Mesenchymal stem cell (in vitro differentiated cells and primary cell): Measurements from ENCODE around the gene SLC23A3.

ENCODE experiments used
- DNase-seq: peaks from one replicate; pipeline ENCODE4 v3.0.0-alpha.2; 2013
- H2AFZ ChIP-seq: one replicate; pipeline ENCODE4 v1.6.1; 2013; ENCODE audit warnings: low read depth, mild to moderate bottlenecking, control low read depth, inconsistent platforms, low read length, moderate library complexity
- H2AK5ac ChIP-seq: 2 replicates; pipeline ENCODE4 v1.6.1; 2013; ENCODE audit warnings: low read length, moderate library complexity, mild to moderate bottlenecking, inconsistent platforms; ENCODE audit not compliant: severe bottlenecking
- H2BK120ac ChIP-seq: one replicate; pipeline ENCODE4 v1.6.1; 2013; ENCODE audit warnings: low read depth, mild to moderate bottlenecking, inconsistent platforms, low read length, moderate library complexity
- H2BK12ac ChIP-seq, 2 experiments: one replicate each; pipeline ENCODE4 v1.6.1; 2013; ENCODE audit warnings: inconsistent platforms in 2 of 2, low read length in 2 of 2, mild to moderate bottlenecking in 2 of 2, moderate library complexity in 2 of 2, control low read depth in 1 of 2
- H2BK15ac ChIP-seq: one replicate; pipeline ENCODE4 v1.6.1; 2013; ENCODE audit warnings: mild to moderate bottlenecking, low read depth, inconsistent platforms; ENCODE audit not compliant: poor library complexity, severe bottlenecking
- H2BK5ac ChIP-seq: 2 replicates; pipeline ENCODE4 v1.6.1; 2013; ENCODE audit warnings: low read depth, mild to moderate bottlenecking, low read length, control low read depth, inconsistent platforms; ENCODE audit not compliant: poor library complexity, severe bottlenecking
- H3K14ac ChIP-seq, 2 experiments: one replicate each; pipeline ENCODE4 v1.6.1; 2013; ENCODE audit warnings: inconsistent platforms in 2 of 2, low read length in 2 of 2, control low read depth in 1 of 2, mild to moderate bottlenecking in 1 of 2, moderate library complexity in 1 of 2
- H3K18ac ChIP-seq, 2 experiments: one replicate each; pipeline ENCODE4 v1.6.1; 2013; ENCODE audit warnings: inconsistent platforms in 2 of 2, low read length in 2 of 2, control low read depth in 1 of 2, low read depth in 1 of 2, mild to moderate bottlenecking in 1 of 2
- H3K23ac ChIP-seq, 2 experiments: one replicate each; pipeline ENCODE4 v1.6.1; 2013; ENCODE audit warnings: inconsistent platforms in 2 of 2, low read length in 2 of 2, mild to moderate bottlenecking in 2 of 2, moderate library complexity in 2 of 2, control low read depth in 1 of 2
- H3K27ac ChIP-seq: 2 replicates; pipeline ENCODE4 v1.5.1; 2013; ENCODE audit warnings: mild to moderate bottlenecking, moderate library complexity, low read length, control low read depth, inconsistent platforms; ENCODE audit not compliant: poor library complexity, severe bottlenecking
- H3K27me3 ChIP-seq, 2 experiments: 2 replicates each; pipeline versions ENCODE4 v1.6.1 to v1.7.0; 2013; ENCODE audit warnings: low read length in 2 of 2, mild to moderate bottlenecking in 2 of 2, moderate library complexity in 2 of 2, control low read depth in 1 of 2, inconsistent platforms in 1 of 2; ENCODE audit not compliant: control insufficient read depth in 1 of 2, insufficient read depth in 1 of 2
- H3K36me3 ChIP-seq, 2 experiments: 2 replicates each; pipeline versions ENCODE4 v1.6.1 to v1.7.0; 2013; ENCODE audit warnings: low read length in 2 of 2, control low read depth in 1 of 2, inconsistent platforms in 1 of 2, low read depth in 1 of 2, mild to moderate bottlenecking in 1 of 2; ENCODE audit not compliant: insufficient read depth in 2 of 2, control insufficient read depth in 1 of 2
- H3K4ac ChIP-seq, 2 experiments: one replicate each; pipeline ENCODE4 v1.6.1; 2013; ENCODE audit warnings: inconsistent platforms in 2 of 2, low read length in 2 of 2, mild to moderate bottlenecking in 2 of 2, moderate library complexity in 2 of 2, control low read depth in 1 of 2, low read depth in 1 of 2
- H3K4me1 ChIP-seq: 2 replicates; pipeline ENCODE4 v1.6.1; 2013; ENCODE audit warnings: low read depth, low read length, control low read depth; ENCODE audit not compliant: control insufficient read depth, insufficient read depth
- H3K4me2 ChIP-seq: 2 replicates; pipeline ENCODE4 v1.6.1; 2013; ENCODE audit warnings: low read length, mild to moderate bottlenecking, inconsistent platforms; ENCODE audit not compliant: poor library complexity, severe bottlenecking
- H3K4me3 ChIP-seq, 2 experiments: 2 replicates each; pipeline versions ENCODE4 v1.5.1 to v1.7.0; 2013; ENCODE audit warnings: low read length in 2 of 2, mild to moderate bottlenecking in 2 of 2, control low read depth in 1 of 2, low read depth in 1 of 2; ENCODE audit not compliant: insufficient read depth in 1 of 2
- H3K79me1 ChIP-seq: replicated peaks from 2 replicates; pipeline ENCODE4 v1.6.1; 2013; ENCODE audit warnings: mild to moderate bottlenecking, control low read depth, low read length, inconsistent platforms; ENCODE audit not compliant: poor library complexity, severe bottlenecking
- H3K9ac ChIP-seq: 2 replicates; pipeline ENCODE4 v1.7.0; 2013; ENCODE audit warnings: mild to moderate bottlenecking, low read length, moderate library complexity
- H3K9me3 ChIP-seq: 2 replicates; pipeline ENCODE4 v1.7.0; 2013; ENCODE audit warnings: mild to moderate bottlenecking, low read length; ENCODE audit not compliant: control insufficient read depth
- H4K8ac ChIP-seq: one replicate; pipeline ENCODE4 v1.6.1; 2013; ENCODE audit warnings: inconsistent platforms, mild to moderate bottlenecking, low read length, moderate library complexity
- H4K91ac ChIP-seq: one replicate; pipeline ENCODE4 v1.6.1; 2013; ENCODE audit warnings: mild to moderate bottlenecking, low read length, inconsistent platforms
- WGBS: methylation state at CpG from one replicate; pipeline ENCODE4 v1.1.7; 2013; ENCODE audit warnings: mixed read lengths; 5-methylcytosine and 5-hydroxymethylcytosine counted together

Gene SLC23A3

DNA sequence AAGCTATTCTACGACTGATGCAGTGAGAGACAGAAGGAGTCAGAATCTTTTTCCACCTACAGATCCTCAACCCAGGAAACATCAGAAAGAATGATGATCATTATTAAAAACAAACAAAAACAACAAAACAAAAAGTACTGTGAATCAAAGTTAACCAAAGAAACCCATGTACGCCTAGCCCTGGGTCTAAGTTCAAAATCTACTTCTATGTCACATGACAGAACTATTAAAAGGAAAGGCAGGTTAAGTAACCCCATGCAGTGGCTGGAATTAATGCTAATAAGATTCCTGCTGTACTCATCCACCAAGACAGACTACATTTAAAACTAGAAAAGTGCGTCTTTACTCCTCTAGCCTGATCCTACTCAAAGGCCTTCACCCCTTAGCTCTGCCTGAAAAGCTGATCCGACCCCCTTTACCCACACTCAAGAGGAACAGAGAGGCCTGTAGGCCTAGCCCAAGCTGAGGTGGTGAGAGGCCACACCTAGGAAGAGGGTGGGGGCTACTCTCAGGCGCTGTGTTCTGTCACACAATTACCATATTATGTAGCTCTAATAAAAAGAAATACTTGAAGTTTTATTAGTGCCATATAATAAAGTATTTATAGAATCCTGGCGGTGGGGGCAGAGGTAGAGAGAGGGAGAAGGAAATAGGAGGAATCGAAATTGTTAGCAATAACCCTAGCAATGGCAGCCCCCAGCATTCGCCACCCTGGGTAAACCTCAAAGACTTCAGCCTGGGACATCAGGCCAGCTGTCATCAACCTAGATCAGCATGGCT lies 46.3 kb downstream of the SLC23A3 start:
- Histone ChIP-seq H3K23ac (peak overlapping the region in 1 of 2 experiments; percentile 54), H2BK120ac (no peak overlapping the region), H3K4ac (no peak overlapping the region), H2AFZ (no peak overlapping the region), H3K14ac (no peak overlapping the region), H3K27me3 (no peaks in the 10 kb centered on the region), H3K79me1 (peaks cover 3% of the 10 kb centered on the region), H3K9ac (no peak overlapping the region), H3K27ac (no peak overlapping the region), H4K91ac (no peak overlapping the region), H2BK5ac (no peak overlapping the region), H3K36me3 (no peaks in the 10 kb centered on the region), H3K4me1 (peaks cover 11% of the 10 kb centered on the region), H3K4me3 (no peak overlapping the region), H4K8ac (no peak overlapping the region), H2BK12ac (peak overlapping the region in 1 of 2 experiments; percentile 64), H3K4me2 (no peak overlapping the region), H3K18ac (no peak overlapping the region), H3K9me3 (no peaks in the 10 kb centered on the region), H2BK15ac (no peak overlapping the region), H2AK5ac (no peak overlapping the region)
- WGBS: 97% methylated on average over 5 of the region's 8 CpGs
- DNase-seq: no peak

GRCh38 chr2:219122202-219122980 lies 47.4 kb downstream of the SLC23A3 start:
- Histone ChIP-seq H3K27me3 (no peaks in the 10 kb centered on the region), H3K27ac (no peak overlapping the region), H3K14ac (no peak overlapping the region), H3K4me2 (no peak overlapping the region), H4K8ac (no peak overlapping the region), H3K9me3 (no peaks in the 10 kb centered on the region), H2AK5ac (no peak overlapping the region), H2BK120ac (no peak overlapping the region), H3K79me1 (peaks cover 7% of the 10 kb centered on the region), H3K4me1 (peaks cover 11% of the 10 kb centered on the region), H3K23ac (no peak overlapping the region), H2AFZ (no peak overlapping the region), H3K4me3 (no peak overlapping the region), H2BK5ac (no peak overlapping the region), H3K18ac (no peak overlapping the region), H4K91ac (no peak overlapping the region), H3K4ac (no peak overlapping the region), H3K36me3 (no peaks in the 10 kb centered on the region), H3K9ac (no peak overlapping the region), H2BK12ac (no peak overlapping the region), H2BK15ac (no peak overlapping the region)
- WGBS: 92% methylated on average over 5 of the region's 5 CpGs
- DNase-seq: no peak

DNA sequence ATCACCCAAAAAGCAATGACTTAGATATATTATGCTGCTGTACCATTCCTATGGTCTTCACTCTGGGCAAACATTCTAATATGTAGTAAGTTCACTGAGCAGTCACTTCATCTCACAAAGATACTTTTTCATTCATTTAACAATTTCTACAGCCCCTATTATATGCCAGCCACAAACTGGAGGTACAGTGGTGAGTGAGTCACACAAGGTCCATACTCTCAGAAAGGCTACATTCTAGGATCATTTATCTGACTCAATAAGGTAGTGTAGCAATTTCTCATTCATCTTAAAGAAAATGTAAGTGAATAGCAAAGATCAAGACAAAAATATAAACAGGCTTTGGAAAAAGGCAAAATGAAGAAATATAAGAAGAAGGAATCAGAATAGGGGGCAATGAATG lies 49.7 kb downstream of the SLC23A3 start:
- no peak overlapping the region for H3K27ac ChIP-seq
- peaks cover 5% of the 10 kb centered on the region for H3K79me1 ChIP-seq
- H3K36me3 ChIP-seq: no peaks in the 10 kb centered on the region
- H3K23ac ChIP-seq: no peak overlapping the region
- no peak overlapping the region for H3K4ac ChIP-seq
- no peak overlapping the region for H2AK5ac ChIP-seq
- H2BK15ac ChIP-seq: no peak overlapping the region
- no peak overlapping the region for H3K14ac ChIP-seq
- H4K8ac ChIP-seq: no peak overlapping the region
- no peaks in the 10 kb centered on the region for H3K9me3 ChIP-seq
- H2BK5ac ChIP-seq: no peak overlapping the region
- H2BK120ac ChIP-seq: no peak overlapping the region
- no peak overlapping the region for H2BK12ac ChIP-seq
- H3K18ac ChIP-seq: no peak overlapping the region
- H4K91ac ChIP-seq: no peak overlapping the region
- DNase-seq: no peak
- no peak overlapping the region for H3K9ac ChIP-seq
- H2AFZ ChIP-seq: no peak overlapping the region
- no peak overlapping the region for H3K4me3 ChIP-seq
- peaks cover 5% of the 10 kb centered on the region for H3K4me1 ChIP-seq
- H3K27me3 ChIP-seq: no peaks in the 10 kb centered on the region
- no peak overlapping the region for H3K4me2 ChIP-seq

DNA sequence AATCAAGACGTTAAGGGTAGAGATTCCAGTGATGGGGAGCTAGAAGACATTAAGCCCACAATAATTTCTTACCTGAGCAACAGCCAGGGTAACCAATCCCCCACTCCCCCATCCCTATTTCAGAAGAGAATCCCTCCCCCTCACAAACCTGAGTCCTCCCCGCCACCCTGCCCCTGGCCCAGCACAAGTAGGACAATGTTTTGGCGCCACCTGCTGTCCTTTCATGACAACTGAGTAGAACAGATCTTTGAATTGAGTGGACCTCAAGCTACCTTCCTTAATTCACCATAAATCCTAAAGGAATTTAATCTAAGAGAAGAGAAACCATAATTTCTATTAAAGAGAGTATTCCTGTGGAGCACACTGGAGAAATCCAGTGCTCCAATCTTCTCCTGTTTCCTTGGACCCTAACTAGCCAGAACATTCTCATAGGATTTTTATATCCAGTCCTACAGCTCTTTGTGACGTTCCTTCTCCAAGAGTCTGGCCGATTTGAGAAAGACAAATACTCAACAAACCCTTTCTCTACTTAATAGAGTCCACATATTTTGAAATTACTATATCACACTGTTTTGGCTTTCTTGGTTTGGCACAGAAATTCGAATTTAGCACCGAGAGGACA lies 50.3 kb downstream of the SLC23A3 start:
- H3K14ac ChIP-seq: no peak overlapping the region
- WGBS: 57% methylated on average over 7 of the region's 7 CpGs
- H2BK5ac ChIP-seq: no peak overlapping the region
- no peak overlapping the region for H2BK15ac ChIP-seq
- H3K4me1 ChIP-seq: peaks cover 3% of the 10 kb centered on the region
- H3K23ac ChIP-seq: no peak overlapping the region
- H3K27ac ChIP-seq: no peak overlapping the region
- H3K9me3 ChIP-seq: no peaks in the 10 kb centered on the region
- H3K27me3 ChIP-seq: no peaks in the 10 kb centered on the region
- no peak overlapping the region for H3K4me3 ChIP-seq
- no peak overlapping the region for H3K4me2 ChIP-seq
- H3K9ac ChIP-seq: no peak overlapping the region
- H2BK120ac ChIP-seq: no peak overlapping the region
- no peak overlapping the region for H3K4ac ChIP-seq
- no peak overlapping the region for H2AK5ac ChIP-seq
- peak; percentile 60 for DNase-seq
- H4K8ac ChIP-seq: no peak overlapping the region
- no peak overlapping the region for H2BK12ac ChIP-seq
- no peak overlapping the region for H2AFZ ChIP-seq
- H3K18ac ChIP-seq: no peak overlapping the region
- H3K79me1 ChIP-seq: peaks cover 5% of the 10 kb centered on the region
- H3K36me3 ChIP-seq: no peaks in the 10 kb centered on the region
- no peak overlapping the region for H4K91ac ChIP-seq
